Stimulated activated effector memory CD8-positive, alpha-beta T cell treated with anti-CD3 and anti-CD28 coated beads, Interleukin-12 subunit alpha, Interleukin-12 subunit beta, amount 100 ng/mL, for 72 hours (primary cell): Measurements from ENCODE around the gene AUTS2.
"Not testable (repeated sequence)": the region's sequence is repeated elsewhere in the genome, so short reads cannot be mapped to it uniquely, and the experiment has no call there.

Experiments
- ATAC-seq: fragments of 150-1000 bp; cut with Tn5 transposase; 2 replicates; pipeline ENCODE4 v1.10.0; 2021
- DNase-seq, 2 donors: peaks; one replicate each; pipeline ENCODE4 v3.0.0; 2021 to 2022; ENCODE audit warnings: low spot score in 2 of 2
- H3K27ac Mint-ChIP-seq: one replicate; pipeline ENCODE4 v1.8.0; 2022; ENCODE audit warnings: mild to moderate bottlenecking, mixed read lengths
- H3K36me3 Mint-ChIP-seq: one replicate; pipeline ENCODE4 v1.8.0; 2022; ENCODE audit warnings: mild to moderate bottlenecking, mixed read lengths
- H3K4me1 Mint-ChIP-seq: one replicate; pipeline ENCODE4 v1.8.0; 2022; ENCODE audit warnings: mixed read lengths
- H3K4me3 Mint-ChIP-seq: one replicate; pipeline ENCODE4 v1.8.0; 2022; ENCODE audit warnings: mild to moderate bottlenecking, mixed read lengths
- H3K9me3 Mint-ChIP-seq: one replicate; pipeline ENCODE4 v1.8.0; 2022; ENCODE audit warnings: mixed read lengths

Gene AUTS2

GRCh38 chr7:69773535-69774225 lies 175.4 kb downstream of the AUTS2 start:
- no peak for DNase-seq
- Mint-ChIP-seq H3K9me3 (no peaks in the 10 kb centered on the region), H3K4me1 (no peaks in the 10 kb centered on the region), H3K4me3 (no peak overlapping the region), H3K27ac (no peak overlapping the region), H3K36me3 (no peaks in the 10 kb centered on the region)
- ATAC-seq: peak; percentile 45

- peak; percentile 11 for ATAC-seq
- Mint-ChIP-seq H3K36me3 (no peaks in the 10 kb centered on the region), H3K4me1 (no peaks in the 10 kb centered on the region), H3K9me3 (no peaks in the 10 kb centered on the region), H3K4me3 (no peak overlapping the region), H3K27ac (no peak overlapping the region)
- no peak for DNase-seq
Observed at GRCh38 chr7:69775231-69775771, 177.0 kb downstream of the AUTS2 start.

- no peak overlapping the region for H3K27ac Mint-ChIP-seq
- no peak for DNase-seq
- no peak overlapping the region for H3K4me3 Mint-ChIP-seq
- no peaks in the 10 kb centered on the region for H3K4me1 Mint-ChIP-seq
- H3K36me3 Mint-ChIP-seq: no peaks in the 10 kb centered on the region
- H3K9me3 Mint-ChIP-seq: no peaks in the 10 kb centered on the region
- ATAC-seq: no peak
Observed at GRCh38 chr7:69776611-69777010, 178.3 kb downstream of the AUTS2 start.

GRCh38 chr7:69778138-69778537 lies 179.9 kb downstream of the AUTS2 start:
- no peak overlapping the region for H3K4me3 Mint-ChIP-seq
- H3K27ac Mint-ChIP-seq: no peak overlapping the region
- ATAC-seq: no peak
- H3K4me1 Mint-ChIP-seq: no peaks in the 10 kb centered on the region
- H3K9me3 Mint-ChIP-seq: no peaks in the 10 kb centered on the region
- no peak for DNase-seq
- no peaks in the 10 kb centered on the region for H3K36me3 Mint-ChIP-seq

GRCh38 chr7:69780379-69780778 lies 182.1 kb downstream of the AUTS2 start:
- Mint-ChIP-seq H3K4me3 (no peak overlapping the region), H3K36me3 (no peaks in the 10 kb centered on the region), H3K4me1 (no peaks in the 10 kb centered on the region), H3K27ac (no peak overlapping the region), H3K9me3 (no peaks in the 10 kb centered on the region)
- DNase-seq (no peak), ATAC-seq (no peak)

GRCh38 chr7:69781412-69781846 lies 183.2 kb downstream of the AUTS2 start:
- Mint-ChIP-seq H3K4me3 (no peak overlapping the region), H3K4me1 (no peaks in the 10 kb centered on the region), H3K36me3 (no peaks in the 10 kb centered on the region), H3K9me3 (no peaks in the 10 kb centered on the region), H3K27ac (no peak overlapping the region)
- ATAC-seq: no peak
- no peak for DNase-seq

GRCh38 chr7:69782917-69783684 lies 184.8 kb downstream of the AUTS2 start:
- H3K4me1 Mint-ChIP-seq: no peaks in the 10 kb centered on the region
- no peak for DNase-seq

GRCh38 chr7:69786130-69786529 lies 187.9 kb downstream of the AUTS2 start:
- H3K4me3 Mint-ChIP-seq, H3K27ac Mint-ChIP-seq, ATAC-seq, DNase-seq, H3K4me1 Mint-ChIP-seq, H3K36me3 Mint-ChIP-seq, H3K9me3 Mint-ChIP-seq: not testable (repeated sequence)

More at GRCh38 chr7:69782917-69783684, 184.8 kb downstream of the AUTS2 start:
- Mint-ChIP-seq H3K36me3 (no peaks in the 10 kb centered on the region), H3K27ac (no peak overlapping the region), H3K4me3 (no peak overlapping the region), H3K9me3 (no peaks in the 10 kb centered on the region)
- ATAC-seq: no peak

- peak; percentile 39 for ATAC-seq
- DNase-seq: no peak
- H3K9me3 Mint-ChIP-seq: no peaks in the 10 kb centered on the region
- H3K4me1 Mint-ChIP-seq: no peaks in the 10 kb centered on the region
- H3K36me3 Mint-ChIP-seq: peaks cover 5% of the 10 kb centered on the region
- H3K27ac Mint-ChIP-seq: no peak overlapping the region
- H3K4me3 Mint-ChIP-seq: no peak overlapping the region
Observed at GRCh38 chr7:69786730-69787395, 188.6 kb downstream of the AUTS2 start.

GRCh38 chr7:69787736-69788431 lies 189.6 kb downstream of the AUTS2 start:
- Mint-ChIP-seq H3K9me3 (no peaks in the 10 kb centered on the region), H3K27ac (no peak overlapping the region), H3K4me3 (no peak overlapping the region), H3K36me3 (peaks cover 5% of the 10 kb centered on the region), H3K4me1 (no peaks in the 10 kb centered on the region)
- ATAC-seq: no peak
- no peak for DNase-seq

- ATAC-seq (no peak), DNase-seq (no peak)
- Mint-ChIP-seq H3K4me3 (no peak overlapping the region), H3K27ac (no peak overlapping the region), H3K36me3 (peaks cover 5% of the 10 kb centered on the region), H3K9me3 (no peaks in the 10 kb centered on the region), H3K4me1 (no peaks in the 10 kb centered on the region)
Observed at GRCh38 chr7:69789563-69789962, 191.3 kb downstream of the AUTS2 start.

- no peak overlapping the region for H3K27ac Mint-ChIP-seq
- H3K9me3 Mint-ChIP-seq: no peaks in the 10 kb centered on the region
- ATAC-seq (no peak), DNase-seq (no peak)
- H3K4me3 Mint-ChIP-seq: no peak overlapping the region
- no peaks in the 10 kb centered on the region for H3K4me1 Mint-ChIP-seq
- H3K36me3 Mint-ChIP-seq: peaks cover 5% of the 10 kb centered on the region
Observed at GRCh38 chr7:69790977-69791724, 192.9 kb downstream of the AUTS2 start.

GRCh38 chr7:69791739-69792138 lies 193.5 kb downstream of the AUTS2 start:
- no peak for ATAC-seq
- H3K9me3 Mint-ChIP-seq: no peaks in the 10 kb centered on the region
- H3K4me1 Mint-ChIP-seq: no peaks in the 10 kb centered on the region
- H3K36me3 Mint-ChIP-seq: peaks cover 5% of the 10 kb centered on the region
- DNase-seq: no peak
- H3K4me3 Mint-ChIP-seq: no peak overlapping the region
- no peak overlapping the region for H3K27ac Mint-ChIP-seq

GRCh38 chr7:69795932-69796331 lies 197.7 kb downstream of the AUTS2 start:
- Mint-ChIP-seq H3K4me1 (no peaks in the 10 kb centered on the region), H3K36me3 (no peaks in the 10 kb centered on the region), H3K4me3 (no peak overlapping the region), H3K27ac (no peak overlapping the region), H3K9me3 (no peaks in the 10 kb centered on the region)
- DNase-seq: no peak
- no peak for ATAC-seq
